IMR-90 (cell line): Measurements from ENCODE around the gene DUS2. TPM values are rescaled to one million over a fixed set of nuclear protein-coding genes. Genes with fewer than 3 reads are reported as not detected.
A peak's percentile ranks its signal among the peaks of the same experiment; 100 is the strongest.
"Not testable (repeated sequence)": the region's sequence is repeated elsewhere in the genome, so short reads cannot be mapped to it uniquely, and the experiment has no call there.

Source experiments
- ATAC-seq: fragments of 200-7000 bp; cut with Tn5 transposase; 2 replicates; pipeline ENCODE4 v1.9.1; 2020; ENCODE audit warnings: low read depth, mild to moderate bottlenecking, moderate library complexity
- BruUV-seq: library from RNA; stranded (reverse); fragments of 400-500 nt; replicated peaks from 2 replicates; lab custom pipeline; 2021; lab: Mats Ljungman, UMichigan
- CTCF ChIA-PET: fragments of 300-600 bp; formaldehyde crosslinking; extraction: SDS; loops from one replicate; lab custom pipeline; 2021; ENCODE audit warnings: antibody characterized with exemption; lab: Yijun Ruan, JAX
- POLR2A ChIA-PET: fragments of 300-600 bp; sonication (Branson Sonifier 250); formaldehyde crosslinking; loops from one replicate; lab custom pipeline; 2022; ENCODE audit warnings: antibody characterized with exemption; ENCODE audit not compliant: unreplicated experiment; lab: Charles Lee
- DNase-seq: peaks from one replicate; pipeline ENCODE4 v3.0.0; 2013
- H2AFZ ChIP-seq: replicated peaks from 2 replicates; pipeline ENCODE3; 2013; ENCODE audit warnings: low read length, mild to moderate bottlenecking; ENCODE audit not compliant: poor library complexity
- H2AK5ac ChIP-seq: 2 replicates; pipeline ENCODE4 v1.6.1; 2013; ENCODE audit warnings: low read depth, low read length, inconsistent platforms
- H2AK9ac ChIP-seq: replicated peaks from 2 replicates; pipeline ENCODE3; 2013; ENCODE audit warnings: mild to moderate bottlenecking, low read depth, low read length, moderate library complexity; ENCODE audit not compliant: poor library complexity
- H2BK120ac ChIP-seq: 2 replicates; pipeline ENCODE4 v1.6.1; 2013; ENCODE audit warnings: low read depth, low read length, inconsistent platforms
- H2BK15ac ChIP-seq: 3 replicates; pipeline ENCODE4 v1.6.1; 2013; ENCODE audit warnings: low read depth, low read length, inconsistent platforms
- H2BK20ac ChIP-seq: 2 replicates; pipeline ENCODE4 v1.6.1; 2013; ENCODE audit warnings: low read depth, mild to moderate bottlenecking, inconsistent platforms, low read length, moderate library complexity
- H2BK5ac ChIP-seq: 2 replicates; pipeline ENCODE4 v1.6.1; 2013; ENCODE audit warnings: mild to moderate bottlenecking, low read depth, low read length, inconsistent platforms; ENCODE audit not compliant: poor library complexity, severe bottlenecking
- H3K14ac ChIP-seq: replicated peaks from 2 replicates; pipeline ENCODE4 v1.6.1; 2013; ENCODE audit warnings: low read depth, low read length, inconsistent platforms
- H3K18ac ChIP-seq: 2 replicates; pipeline ENCODE4 v1.6.1; 2013; ENCODE audit warnings: low read depth, low read length, control low read depth
- H3K23ac ChIP-seq: 2 replicates; pipeline ENCODE4 v1.6.1; 2013; ENCODE audit warnings: low read depth, low read length, inconsistent platforms
- H3K27ac ChIP-seq: 2 replicates; pipeline ENCODE4 v1.5.1; 2013; ENCODE audit warnings: mild to moderate bottlenecking, control low read depth, low read length; ENCODE audit not compliant: insufficient read depth
- H3K27me3 ChIP-seq: 2 replicates; pipeline ENCODE4 v1.6.1; 2013; ENCODE audit warnings: low read length; ENCODE audit not compliant: control insufficient read depth, insufficient read depth
- H3K36me3 ChIP-seq: 2 replicates; pipeline ENCODE4 v1.6.1; 2013; ENCODE audit warnings: low read length, mixed read lengths; ENCODE audit not compliant: control insufficient read depth, insufficient read depth
- H3K4ac ChIP-seq: 2 replicates; pipeline ENCODE4 v1.6.1; 2013; ENCODE audit warnings: low read depth, low read length, inconsistent platforms
- H3K4me1 ChIP-seq: 2 replicates; pipeline ENCODE4 v1.6.1; 2013; ENCODE audit warnings: low read length, mixed read lengths; ENCODE audit not compliant: control insufficient read depth, insufficient read depth
- H3K4me2 ChIP-seq: 2 replicates; pipeline ENCODE4 v1.6.1; 2013; ENCODE audit warnings: low read depth, mild to moderate bottlenecking, control low read depth, low read length, moderate library complexity
- H3K4me3 ChIP-seq: 2 replicates; pipeline ENCODE4 v1.5.1; 2013; ENCODE audit warnings: low read depth, mild to moderate bottlenecking, control low read depth, low read length, moderate library complexity; ENCODE audit not compliant: insufficient read depth
- H3K56ac ChIP-seq: 2 replicates; pipeline ENCODE4 v1.6.1; 2013; ENCODE audit warnings: low read length, inconsistent platforms; ENCODE audit not compliant: insufficient read depth; ENCODE audit errors: extremely low read depth
- H3K79me1 ChIP-seq, 2 experiments: 2 replicates each; pipeline ENCODE4 v1.6.1; 2013; ENCODE audit warnings: low read length in 2 of 2, inconsistent platforms in 1 of 2, low read depth in 1 of 2
- H3K9ac ChIP-seq: 2 replicates; pipeline ENCODE4 v1.6.1; 2013; ENCODE audit warnings: low read depth, low read length, control low read depth
- H3K9me1 ChIP-seq: 2 replicates; pipeline ENCODE4 v1.6.1; 2013; ENCODE audit warnings: low read length, inconsistent platforms; ENCODE audit not compliant: insufficient read depth
- H3K9me3 ChIP-seq: 2 replicates; pipeline ENCODE4 v1.6.1; 2013; ENCODE audit warnings: low read length; ENCODE audit not compliant: control insufficient read depth, insufficient read depth
- H4K20me1 ChIP-seq: 2 replicates; pipeline ENCODE4 v1.6.1; 2013; ENCODE audit warnings: low read length, inconsistent platforms; ENCODE audit not compliant: insufficient read depth
- H4K5ac ChIP-seq: 2 replicates; pipeline ENCODE4 v1.6.1; 2013; ENCODE audit warnings: mild to moderate bottlenecking, low read depth, low read length, control low read depth
- H4K8ac ChIP-seq, 2 experiments: 2 replicates each; pipeline ENCODE4 v1.6.1; 2013; ENCODE audit warnings: low read depth in 2 of 2, low read length in 2 of 2, control low read depth in 1 of 2, inconsistent platforms in 1 of 2
- H4K91ac ChIP-seq: 2 replicates; pipeline ENCODE4 v1.6.1; 2013; ENCODE audit warnings: low read depth, low read length, inconsistent platforms; ENCODE audit not compliant: insufficient read depth
- CTCF ChIP-seq: conservative IDR thresholded peaks from 2 replicates; pipeline ENCODE4 v1.5.1; 2012; ENCODE audit warnings: mild to moderate bottlenecking, low read depth, low read length, improper control_type of control experiment
- RFX5 ChIP-seq: IDR thresholded peaks from 2 replicates; pipeline ENCODE4 v1.8.0; 2012; ENCODE audit warnings: low read depth, mild to moderate bottlenecking, low read length, moderate library complexity
- WGBS, 2 experiments: methylation state at CpG; one replicate each; pipeline versions ENCODE4 v1.1.5 to v1.1.7; 2013; ENCODE audit warnings: missing lambda C conversion rate in 2 of 2; ENCODE audit not compliant: insufficient read length in 1 of 2; ENCODE audit errors: extremely low coverage in 2 of 2; 5-methylcytosine and 5-hydroxymethylcytosine counted together
- dilution Hi-C: fragments of 300-500 bp; cut with HindIII; formaldehyde crosslinking; loops from one replicate; pipeline ENCODE4 v1.14.3; 2018; ENCODE audit warnings: low sequenced_read_pairs; ENCODE audit not compliant: unreplicated experiment
- in situ Hi-C: fragments of 300-500 bp; cut with MboI; formaldehyde crosslinking; loops from 3 replicates; pipeline ENCODE4 v1.14.3; 2019; ENCODE audit warnings: low sequenced_read_pairs, inconsistent platforms, mixed read lengths
- intact Hi-C: fragments of 100-400 bp; cut with micrococcal nuclease; formaldehyde crosslinking; loops from 2 replicates; pipeline ENCODE4 v1.10.0; 2022
- polyA plus RNA-seq, 3 experiments: library from polyadenylated mRNA; depleted of rRNA; stranded (reverse); fragments of >200 nt; gene quantifications; 2 replicates each; pipeline ENCODE4 v1.2.3, GENCODE V29; 2012; ENCODE audit warnings: low replicate concordance in 1 of 3
- total RNA-seq: library from RNA; depleted of rRNA; stranded (reverse); fragments of >200 nt; gene quantifications from 2 replicates; pipeline ENCODE4 v1.2.3, GENCODE V29; 2012

Gene DUS2
- total and polyA plus RNA-seq, 2 of the 4 experiments (the other 2 are of a cell fraction) = 15.8 to 30.5 TPM

DNA sequence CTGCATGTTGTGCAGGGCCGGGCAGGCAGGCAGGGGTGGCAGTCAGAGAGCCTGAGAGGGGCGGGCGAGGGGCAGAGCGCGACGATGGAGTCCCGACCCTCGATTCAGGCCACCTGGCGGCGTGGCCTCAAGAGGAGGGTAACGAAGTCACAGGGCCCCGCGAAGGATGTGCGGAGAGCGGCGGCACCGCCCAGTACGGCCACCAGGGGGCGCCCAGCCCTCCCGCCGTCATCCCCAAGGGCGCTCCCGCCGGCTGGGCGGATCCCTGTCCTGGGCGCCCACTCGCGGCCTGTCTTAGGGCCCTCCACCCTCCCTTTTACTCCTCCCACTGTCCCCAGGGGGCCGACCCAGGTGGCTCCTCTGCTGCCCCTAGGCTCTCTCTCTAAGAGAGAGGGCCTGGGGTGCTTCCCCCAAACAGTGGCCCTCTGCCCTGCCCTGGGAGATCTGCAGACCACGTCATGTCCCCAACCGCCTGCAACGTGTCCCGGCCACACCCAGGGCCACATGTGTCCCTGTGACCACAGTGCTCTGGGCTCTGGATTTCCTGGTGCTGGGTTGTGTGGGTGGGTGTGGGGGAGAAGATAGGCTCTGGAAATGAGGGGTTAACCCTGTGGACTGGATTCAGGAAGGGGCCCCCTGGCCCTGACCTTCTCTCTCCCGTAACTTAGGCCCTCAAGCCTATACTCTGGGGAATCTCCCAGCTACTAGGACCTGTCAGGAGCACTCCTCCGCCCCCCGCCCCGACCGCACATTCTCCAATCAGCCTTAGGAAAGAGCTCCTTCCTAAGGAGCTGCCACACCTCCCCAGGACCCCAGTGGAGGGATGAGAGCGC, 29.7 kb upstream of the DUS2 start (continued):
- TF ChIP-seq CTCF (peak; percentile 94), RFX5 (no peak)

GRCh38 chr16:67994040-67994408, 29.1 kb upstream of the DUS2 start:
- H2BK5ac ChIP-seq, H3K9ac ChIP-seq, H4K5ac ChIP-seq, H3K14ac ChIP-seq, dilution Hi-C loops, H2AK9ac ChIP-seq, H3K27ac ChIP-seq, CTCF ChIA-PET, H2AK5ac ChIP-seq, H3K4me1 ChIP-seq, BruUV-seq, intact Hi-C loops, H3K23ac ChIP-seq, H3K36me3 ChIP-seq, H2BK20ac ChIP-seq, H3K9me1 ChIP-seq, H2BK15ac ChIP-seq, H4K20me1 ChIP-seq, in situ Hi-C loops, H4K91ac ChIP-seq, H3K4ac ChIP-seq, H3K4me2 ChIP-seq, H3K18ac ChIP-seq, H3K9me3 ChIP-seq, ATAC-seq, H3K27me3 ChIP-seq, DNase-seq, H3K4me3 ChIP-seq, H3K79me1 ChIP-seq, H3K56ac ChIP-seq, H2BK120ac ChIP-seq: not testable (repeated sequence)
- no CpG with 5 or more reads among the region's 6 CpGs for WGBS, 2 experiments
- H4K8ac ChIP-seq = peak overlapping the region in 1 of 2 experiments; percentile 79; a peak in 2 of 4 replicates
- peak overlapping the region; percentile 94 for H2AFZ ChIP-seq
- POLR2A ChIA-PET = interaction anchor here (0.5 kb wide), 1 partner anchor 249 kb away, joined by 6 read pairs; no protein-coding TSS in a partner anchor
